ENCODE measurements around the gene PLA2G4B.

The PLA2G4B gene

GRCh38 chr15:41838400-41838897 lies at the start of gene PLA2G4B:
Gene PLA2G4B, plus strand, starts transcription at chr15:41838847. Its CDS starts 67 bp downstream, at chr15:41838914.
- Histone ChIP-seq H3K9me3 (ENCODE audit: control insufficient read depth in 2 of 2, low read length in 2 of 2) (no peaks in the 10 kb centered on the region), H3K27ac (ENCODE audit: low read depth in 2 of 2, low read length in 2 of 2) (peak within 1 kb of the TSS; percentile 43 to 63), H3K9ac (ENCODE audit: low read depth in 1 of 2, low read length in 2 of 2) (peak within 1 kb of the TSS in 1 of 2 donors; percentile 42), H3K27me3 (ENCODE audit: control insufficient read depth in 2 of 2, insufficient read depth in 2 of 2, low read length in 2 of 2) (no peaks in the 10 kb centered on the region), H3K4me3 (ENCODE audit: low read length in 2 of 2) (no peak within 1 kb of the TSS), H3K4me1 (ENCODE audit: control insufficient read depth in 2 of 2, insufficient read depth in 2 of 2, low read length in 2 of 2) (peaks cover 5 to 12% of the 10 kb centered on the region in 2 donors), H3K36me3 (ENCODE audit: control insufficient read depth in 2 of 2, insufficient read depth in 2 of 2, low read length in 2 of 2) (peaks cover 4 to 10% of the 10 kb centered on the region in 2 donors)

GRCh38 chr15:41789236-41789635 lies 49.4 kb upstream of the PLA2G4B start:
- peak overlapping the region in 1 of 2 donors; percentile 14 for H3K9ac ChIP-seq (ENCODE audit: low read depth in 1 of 2, low read length in 2 of 2)
- no peaks in the 10 kb centered on the region for H3K36me3 ChIP-seq (ENCODE audit: control insufficient read depth in 2 of 2, insufficient read depth in 2 of 2, low read length in 2 of 2)
- H3K27ac ChIP-seq (ENCODE audit: low read depth in 2 of 2, low read length in 2 of 2) = no peak overlapping the region
- no peak overlapping the region for H3K4me3 ChIP-seq (ENCODE audit: low read length in 2 of 2)
- peaks cover 6 to 11% of the 10 kb centered on the region in 2 donors for H3K4me1 ChIP-seq (ENCODE audit: control insufficient read depth in 2 of 2, insufficient read depth in 2 of 2, low read length in 2 of 2)
- H3K9me3 ChIP-seq (ENCODE audit: control insufficient read depth in 2 of 2, low read length in 2 of 2) = no peaks in the 10 kb centered on the region
- H3K27me3 ChIP-seq (ENCODE audit: control insufficient read depth in 2 of 2, insufficient read depth in 2 of 2, low read length in 2 of 2) = no peaks in the 10 kb centered on the region

- H3K27ac ChIP-seq (ENCODE audit: low read depth in 2 of 2, low read length in 2 of 2) = no peak overlapping the region
- H3K36me3 ChIP-seq (ENCODE audit: control insufficient read depth in 2 of 2, insufficient read depth in 2 of 2, low read length in 2 of 2) = no peaks in the 10 kb centered on the region
- H3K4me1 ChIP-seq (ENCODE audit: control insufficient read depth in 2 of 2, insufficient read depth in 2 of 2, low read length in 2 of 2) = peaks cover 6 to 11% of the 10 kb centered on the region in 2 donors
- H3K27me3 ChIP-seq (ENCODE audit: control insufficient read depth in 2 of 2, insufficient read depth in 2 of 2, low read length in 2 of 2) = no peaks in the 10 kb centered on the region
- no peak overlapping the region for H3K4me3 ChIP-seq (ENCODE audit: low read length in 2 of 2)
- no peak overlapping the region for H3K9ac ChIP-seq (ENCODE audit: low read depth in 1 of 2, low read length in 2 of 2)
- H3K9me3 ChIP-seq (ENCODE audit: control insufficient read depth in 2 of 2, low read length in 2 of 2) = no peaks in the 10 kb centered on the region
Observed at GRCh38 chr15:41789662-41790061, 49.0 kb upstream of the PLA2G4B start.

GRCh38 chr15:41790169-41790568 lies 48.5 kb upstream of the PLA2G4B start:
- Histone ChIP-seq H3K4me3 (ENCODE audit: low read length in 2 of 2) (no peak overlapping the region), H3K27me3 (ENCODE audit: control insufficient read depth in 2 of 2, insufficient read depth in 2 of 2, low read length in 2 of 2) (no peaks in the 10 kb centered on the region), H3K27ac (ENCODE audit: low read depth in 2 of 2, low read length in 2 of 2) (no peak overlapping the region), H3K9ac (ENCODE audit: low read depth in 1 of 2, low read length in 2 of 2) (no peak overlapping the region), H3K36me3 (ENCODE audit: control insufficient read depth in 2 of 2, insufficient read depth in 2 of 2, low read length in 2 of 2) (no peaks in the 10 kb centered on the region), H3K9me3 (ENCODE audit: control insufficient read depth in 2 of 2, low read length in 2 of 2) (no peaks in the 10 kb centered on the region), H3K4me1 (ENCODE audit: control insufficient read depth in 2 of 2, insufficient read depth in 2 of 2, low read length in 2 of 2) (peaks cover 6 to 11% of the 10 kb centered on the region in 2 donors)

- no peaks in the 10 kb centered on the region for H3K9me3 ChIP-seq (ENCODE audit: control insufficient read depth in 2 of 2, low read length in 2 of 2)
- H3K27ac ChIP-seq (ENCODE audit: low read depth in 2 of 2, low read length in 2 of 2) = peak overlapping the region; percentile 5 to 22
- no peak overlapping the region for H3K4me3 ChIP-seq (ENCODE audit: low read length in 2 of 2)
- no peak overlapping the region for H3K9ac ChIP-seq (ENCODE audit: low read depth in 1 of 2, low read length in 2 of 2)
- peaks cover 6 to 11% of the 10 kb centered on the region in 2 donors for H3K4me1 ChIP-seq (ENCODE audit: control insufficient read depth in 2 of 2, insufficient read depth in 2 of 2, low read length in 2 of 2)
- no peaks in the 10 kb centered on the region for H3K36me3 ChIP-seq (ENCODE audit: control insufficient read depth in 2 of 2, insufficient read depth in 2 of 2, low read length in 2 of 2)
- no peaks in the 10 kb centered on the region for H3K27me3 ChIP-seq (ENCODE audit: control insufficient read depth in 2 of 2, insufficient read depth in 2 of 2, low read length in 2 of 2)
Observed at GRCh38 chr15:41790756-41791546, 47.7 kb upstream of the PLA2G4B start.

GRCh38 chr15:41791547-41791937 lies 47.1 kb upstream of the PLA2G4B start:
- Histone ChIP-seq H3K27ac (ENCODE audit: low read depth in 2 of 2, low read length in 2 of 2) (peak overlapping the region; percentile 5 to 22), H3K9me3 (ENCODE audit: control insufficient read depth in 2 of 2, low read length in 2 of 2) (no peaks in the 10 kb centered on the region), H3K4me3 (ENCODE audit: low read length in 2 of 2) (no peak overlapping the region), H3K36me3 (ENCODE audit: control insufficient read depth in 2 of 2, insufficient read depth in 2 of 2, low read length in 2 of 2) (peaks cover 0 to 2% of the 10 kb centered on the region in 2 donors), H3K4me1 (ENCODE audit: control insufficient read depth in 2 of 2, insufficient read depth in 2 of 2, low read length in 2 of 2) (peaks cover 6 to 11% of the 10 kb centered on the region in 2 donors), H3K27me3 (ENCODE audit: control insufficient read depth in 2 of 2, insufficient read depth in 2 of 2, low read length in 2 of 2) (no peaks in the 10 kb centered on the region), H3K9ac (ENCODE audit: low read depth in 1 of 2, low read length in 2 of 2) (no peak overlapping the region)

GRCh38 chr15:41792000-41792637 lies 46.5 kb upstream of the PLA2G4B start:
- Histone ChIP-seq H3K27ac (ENCODE audit: low read depth in 2 of 2, low read length in 2 of 2) (no peak overlapping the region), H3K9ac (ENCODE audit: low read depth in 1 of 2, low read length in 2 of 2) (no peak overlapping the region), H3K4me1 (ENCODE audit: control insufficient read depth in 2 of 2, insufficient read depth in 2 of 2, low read length in 2 of 2) (peaks cover 6 to 11% of the 10 kb centered on the region in 2 donors), H3K9me3 (ENCODE audit: control insufficient read depth in 2 of 2, low read length in 2 of 2) (no peaks in the 10 kb centered on the region), H3K4me3 (ENCODE audit: low read length in 2 of 2) (no peak overlapping the region), H3K36me3 (ENCODE audit: control insufficient read depth in 2 of 2, insufficient read depth in 2 of 2, low read length in 2 of 2) (peaks cover 0 to 2% of the 10 kb centered on the region in 2 donors), H3K27me3 (ENCODE audit: control insufficient read depth in 2 of 2, insufficient read depth in 2 of 2, low read length in 2 of 2) (no peaks in the 10 kb centered on the region)

- peaks cover 6 to 11% of the 10 kb centered on the region in 2 donors for H3K4me1 ChIP-seq (ENCODE audit: control insufficient read depth in 2 of 2, insufficient read depth in 2 of 2, low read length in 2 of 2)
- H3K4me3 ChIP-seq (ENCODE audit: low read length in 2 of 2) = no peak overlapping the region
- no peaks in the 10 kb centered on the region for H3K27me3 ChIP-seq (ENCODE audit: control insufficient read depth in 2 of 2, insufficient read depth in 2 of 2, low read length in 2 of 2)
- H3K36me3 ChIP-seq (ENCODE audit: control insufficient read depth in 2 of 2, insufficient read depth in 2 of 2, low read length in 2 of 2) = peaks cover 0 to 2% of the 10 kb centered on the region in 2 donors
- no peak overlapping the region for H3K9ac ChIP-seq (ENCODE audit: low read depth in 1 of 2, low read length in 2 of 2)
- no peak overlapping the region for H3K27ac ChIP-seq (ENCODE audit: low read depth in 2 of 2, low read length in 2 of 2)
- H3K9me3 ChIP-seq (ENCODE audit: control insufficient read depth in 2 of 2, low read length in 2 of 2) = no peaks in the 10 kb centered on the region
Observed at GRCh38 chr15:41794081-41794480, 44.6 kb upstream of the PLA2G4B start.

GRCh38 chr15:41795996-41796856 lies 42.4 kb upstream of the PLA2G4B start:
- no peak overlapping the region for H3K4me3 ChIP-seq (ENCODE audit: low read length in 2 of 2)
- no peak overlapping the region for H3K9ac ChIP-seq (ENCODE audit: low read depth in 1 of 2, low read length in 2 of 2)
- no peak overlapping the region for H3K27ac ChIP-seq (ENCODE audit: low read depth in 2 of 2, low read length in 2 of 2)

More at GRCh38 chr15:41795996-41796856, 42.4 kb upstream of the PLA2G4B start:
- peaks cover 0 to 3% of the 10 kb centered on the region in 2 donors for H3K4me1 ChIP-seq (ENCODE audit: control insufficient read depth in 2 of 2, insufficient read depth in 2 of 2, low read length in 2 of 2)
- no peaks in the 10 kb centered on the region for H3K27me3 ChIP-seq (ENCODE audit: control insufficient read depth in 2 of 2, insufficient read depth in 2 of 2, low read length in 2 of 2)
- no peaks in the 10 kb centered on the region for H3K9me3 ChIP-seq (ENCODE audit: control insufficient read depth in 2 of 2, low read length in 2 of 2)
- peaks cover 9 to 11% of the 10 kb centered on the region in 2 donors for H3K36me3 ChIP-seq (ENCODE audit: control insufficient read depth in 2 of 2, insufficient read depth in 2 of 2, low read length in 2 of 2)
